COLO829 (cell line): ENCODE measurements around the gene DAO.

ENCODE experiments used
- DNase-seq: peaks from one replicate; pipeline ENCODE4 v3.0.0; 2012; ENCODE audit warnings: low spot score

The DAO gene

DNA sequence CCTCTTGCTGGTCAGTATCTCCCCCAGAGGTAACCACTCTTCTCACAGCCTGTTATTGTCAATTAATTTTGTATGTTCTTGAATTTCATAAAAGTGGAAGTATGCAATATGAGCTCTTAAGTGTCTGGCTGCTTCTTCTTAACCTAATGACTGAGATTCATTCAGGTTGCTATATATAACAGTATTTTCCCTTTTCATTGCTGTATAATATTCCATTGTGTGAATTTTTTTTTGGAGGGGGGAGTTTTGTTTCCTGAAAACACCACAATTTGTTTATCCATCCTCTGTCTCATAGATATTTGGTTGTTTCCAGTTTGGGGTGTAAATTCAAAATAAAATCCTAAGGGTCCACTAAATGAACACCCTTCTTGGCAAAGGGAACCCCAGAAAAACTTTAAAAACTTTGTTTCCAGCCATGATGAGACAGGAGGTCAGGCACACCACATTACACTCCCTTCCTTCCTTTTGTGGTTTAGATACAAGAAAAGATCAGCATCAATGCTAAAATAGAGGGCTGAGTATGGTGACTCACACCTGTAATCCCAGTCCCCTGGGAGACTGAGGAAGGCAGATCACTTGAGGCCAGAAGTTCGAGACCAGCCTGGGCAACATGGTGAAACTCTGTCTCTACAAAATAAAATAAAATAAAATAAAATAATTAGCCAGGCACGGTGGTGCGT, 4.1 kb upstream of the DAO start:
- no peak for DNase-seq

DNA sequence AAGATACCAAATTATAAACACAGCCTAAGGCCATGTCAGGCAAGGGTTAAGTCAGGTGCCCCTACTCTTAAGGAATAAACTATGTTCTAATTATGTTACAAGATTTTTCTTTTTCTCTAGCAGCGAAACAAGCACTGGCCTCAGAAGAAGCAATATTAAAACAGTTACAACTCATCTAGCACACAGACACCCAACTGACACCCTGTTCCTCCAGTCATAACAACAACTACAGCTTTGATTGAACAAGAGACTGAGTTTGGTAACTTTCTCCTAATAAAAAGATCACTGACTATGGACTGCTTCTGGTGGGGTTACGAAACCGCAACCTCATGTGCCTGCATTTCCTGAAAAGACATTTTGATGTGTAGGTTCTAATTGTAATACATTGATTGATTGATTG, 3.3 kb upstream of the DAO start:
- no peak for DNase-seq

DNA sequence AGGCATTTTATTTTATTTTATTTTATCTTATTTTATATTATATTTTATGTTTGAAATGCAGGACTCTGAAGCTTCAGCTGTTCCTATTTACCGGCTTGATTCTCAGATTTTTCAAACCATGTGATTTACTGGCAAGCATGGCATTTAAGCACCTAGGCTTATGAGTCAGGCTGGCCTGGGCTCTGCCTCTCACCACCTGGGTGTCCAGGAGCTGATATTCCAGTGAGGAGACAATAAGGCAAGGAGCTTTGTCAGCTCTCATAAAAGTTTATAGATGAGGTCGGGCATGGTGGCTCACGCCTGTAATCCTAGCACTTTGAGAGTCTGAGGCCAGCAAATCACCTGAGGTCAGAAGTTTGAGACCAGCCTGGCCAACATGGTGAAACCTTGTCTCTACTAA, 2.1 kb downstream of the DAO start:
- DNase-seq, result no peak

DNA sequence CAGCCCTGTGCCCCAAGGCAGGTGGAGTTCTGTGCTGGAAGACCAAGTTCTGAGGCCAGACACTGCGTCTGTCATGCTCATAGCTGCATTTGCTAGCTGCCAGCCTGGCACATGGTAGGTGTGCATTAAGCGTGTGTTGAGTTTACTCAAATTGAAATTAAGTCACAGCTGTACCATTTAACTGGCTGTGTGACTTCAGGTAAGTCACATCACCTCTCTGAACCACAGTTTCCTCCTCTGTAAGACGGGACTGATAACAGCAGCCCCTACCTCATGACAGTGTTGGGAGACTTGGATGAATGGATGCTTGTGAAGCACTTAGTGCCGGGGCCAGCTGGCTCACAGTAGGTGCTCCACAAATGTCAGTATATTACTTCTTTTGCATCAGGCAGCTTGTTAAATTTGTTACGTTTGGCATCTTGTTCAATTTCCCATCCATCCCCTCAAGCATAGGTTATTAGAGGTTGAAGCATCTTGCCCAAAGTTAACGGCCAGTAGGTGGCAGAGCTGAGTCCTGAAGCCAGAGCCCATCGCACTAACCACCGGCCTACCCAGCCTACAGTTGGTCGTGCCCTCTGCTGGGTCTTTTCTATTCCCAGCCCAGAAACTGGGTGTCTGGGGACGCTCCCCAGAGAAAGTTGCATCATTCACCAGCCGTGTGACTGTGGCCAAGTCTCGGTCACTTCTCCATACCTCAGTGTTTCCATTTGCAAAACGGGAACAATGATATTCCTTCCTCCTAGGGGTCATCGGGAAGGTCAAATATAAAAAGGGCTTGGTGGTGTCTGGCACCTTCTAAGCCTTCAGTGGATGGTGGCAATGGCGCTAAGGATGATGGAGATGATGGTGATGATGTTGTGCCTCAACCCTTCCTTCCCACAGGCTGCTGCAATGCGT, 4.5 kb downstream of the DAO start:
- peak; percentile 29 for DNase-seq

DNA sequence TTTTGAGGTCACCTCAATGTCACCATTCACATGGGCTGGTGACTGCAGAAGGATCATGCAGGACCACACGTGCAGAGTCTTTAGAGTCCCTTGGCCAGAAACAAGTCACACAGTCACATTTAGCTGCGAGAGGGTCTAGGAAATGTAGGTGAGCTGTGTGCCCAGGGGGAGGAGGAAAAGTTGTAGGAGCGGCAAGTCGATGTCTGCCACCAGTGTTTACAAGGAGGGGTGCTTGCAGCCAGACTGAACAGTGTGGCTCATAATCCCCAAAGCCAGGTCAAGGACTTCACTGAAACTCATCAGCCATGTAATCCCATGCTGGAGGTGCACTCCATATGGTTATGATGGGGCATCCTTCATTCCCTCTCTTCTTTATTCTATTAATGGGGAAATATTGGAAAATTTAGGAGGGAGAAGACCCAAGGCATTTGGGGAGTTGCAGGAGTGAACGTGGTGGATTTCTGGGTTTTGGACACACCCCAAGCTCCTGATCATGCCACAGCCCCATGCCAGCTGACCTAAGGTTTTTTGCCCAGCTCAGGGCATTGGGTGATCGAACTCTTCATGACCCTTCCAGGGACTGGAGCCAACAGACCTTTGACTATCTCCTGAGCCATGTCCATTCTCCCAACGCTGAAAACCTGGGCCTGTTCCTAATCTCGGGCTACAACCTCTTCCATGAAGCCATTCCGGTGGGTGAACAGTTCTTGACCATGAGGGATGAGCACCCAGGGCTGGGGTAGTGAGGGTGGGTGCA, 7.2 kb downstream of the DAO start:
- no peak for DNase-seq

DNA sequence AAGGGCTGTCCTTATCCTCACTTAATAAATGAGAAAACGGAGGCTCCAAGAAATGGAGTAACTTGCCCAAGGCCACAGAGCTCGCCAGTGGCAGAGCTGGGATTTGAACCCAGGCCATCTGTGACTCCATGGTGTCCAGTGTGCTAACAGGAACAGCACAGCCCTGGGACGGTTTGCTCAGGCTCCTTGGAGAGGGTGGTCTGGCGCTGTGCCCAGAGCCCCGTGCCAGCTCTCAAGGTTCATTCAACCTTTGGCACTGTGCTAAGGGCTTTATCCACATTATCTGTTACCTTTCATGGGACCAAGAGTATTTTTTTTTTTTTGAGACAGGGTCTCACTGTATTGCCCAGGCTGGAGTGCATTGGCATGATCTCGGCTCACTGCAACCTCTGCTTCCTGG, 8.1 kb downstream of the DAO start:
- DNase-seq, result no peak

DNA sequence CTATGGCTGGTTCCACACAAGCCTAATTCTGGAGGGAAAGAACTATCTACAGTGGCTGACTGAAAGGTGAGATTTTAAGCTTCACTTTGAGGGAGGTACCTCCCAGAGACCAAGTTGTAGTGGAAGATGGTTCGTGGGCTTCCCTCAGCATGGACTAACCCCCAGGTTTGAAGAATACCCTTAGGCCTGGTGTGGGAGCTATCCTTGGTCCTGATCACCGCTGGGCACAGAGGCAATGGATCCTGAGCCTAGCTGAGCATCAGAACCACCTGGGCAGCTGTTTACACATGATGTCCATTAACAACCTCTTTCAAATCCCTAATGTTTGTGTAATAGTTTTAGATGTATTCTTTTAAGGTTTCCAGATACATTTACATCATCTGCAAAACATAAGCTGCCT, 10.3 kb downstream of the DAO start:
- DNase-seq, result no peak

DNA sequence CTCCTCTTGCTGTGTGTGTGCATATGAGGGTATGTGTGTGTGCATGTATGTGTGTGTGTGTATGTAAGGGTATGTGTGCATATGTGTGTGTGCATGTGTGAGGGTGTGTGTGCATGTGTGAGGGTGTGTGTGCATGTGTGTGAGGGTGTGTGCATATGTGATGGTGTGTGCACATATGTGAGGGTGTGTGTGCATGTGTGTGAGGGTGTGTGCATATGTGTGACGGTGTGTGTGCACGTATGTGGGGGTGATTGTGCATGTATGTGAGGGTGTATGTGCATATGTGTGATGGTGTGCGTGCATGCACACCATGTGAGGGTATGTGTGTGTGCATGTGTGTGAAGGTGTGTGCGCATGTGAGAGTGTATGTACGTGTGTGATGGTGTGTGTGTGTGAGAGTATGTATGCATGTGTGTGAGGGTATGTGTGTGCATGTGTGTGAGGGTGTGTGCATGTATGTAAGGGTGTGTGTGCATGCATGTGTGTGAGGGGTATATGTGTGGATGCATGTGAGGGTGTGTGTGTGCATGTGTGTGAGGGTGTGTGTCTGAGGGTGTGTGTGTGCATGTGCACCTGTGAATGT, 15.4 kb downstream of the DAO start:
- DNase-seq, result no peak

DNA sequence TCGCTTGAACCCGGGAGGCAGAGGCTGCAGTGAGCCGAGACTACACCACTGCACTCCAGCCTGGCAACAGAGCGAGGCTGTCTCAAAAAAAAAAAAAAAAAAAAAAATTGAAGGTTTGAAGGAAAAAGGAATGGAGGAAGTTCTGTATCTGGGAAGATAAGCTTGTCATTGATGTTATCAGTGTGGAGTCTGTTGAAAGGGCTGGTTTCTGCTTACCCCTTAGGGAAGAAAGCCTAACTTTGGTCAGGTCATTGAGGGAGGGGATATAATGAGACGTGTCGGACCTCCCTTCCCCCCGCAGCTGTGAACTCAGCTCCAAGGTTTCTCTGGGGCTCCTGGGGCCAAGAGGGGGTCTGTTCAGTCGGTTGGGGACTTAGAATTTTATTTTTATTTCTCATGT, 16.4 kb downstream of the DAO start:
- no peak for DNase-seq

DNA sequence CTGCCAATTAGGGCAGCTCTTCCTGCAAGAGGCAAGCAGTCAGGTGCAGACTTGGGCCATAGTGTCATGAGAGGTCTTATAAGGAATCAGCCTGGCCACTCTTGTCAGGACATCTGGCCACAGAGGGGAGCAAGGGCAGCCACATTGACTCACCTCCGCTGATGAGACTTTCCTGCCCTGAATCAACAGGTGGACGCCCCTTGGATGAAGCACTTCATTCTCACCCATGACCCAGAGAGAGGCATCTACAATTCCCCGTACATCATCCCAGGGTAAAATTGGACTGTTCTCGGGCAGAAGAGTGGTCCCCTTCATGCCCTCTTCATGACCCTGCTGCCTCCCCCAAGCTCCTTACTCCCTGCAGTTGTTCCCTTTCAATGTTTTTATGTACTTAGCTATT, 16.9 kb downstream of the DAO start:
- no peak for DNase-seq

DNA sequence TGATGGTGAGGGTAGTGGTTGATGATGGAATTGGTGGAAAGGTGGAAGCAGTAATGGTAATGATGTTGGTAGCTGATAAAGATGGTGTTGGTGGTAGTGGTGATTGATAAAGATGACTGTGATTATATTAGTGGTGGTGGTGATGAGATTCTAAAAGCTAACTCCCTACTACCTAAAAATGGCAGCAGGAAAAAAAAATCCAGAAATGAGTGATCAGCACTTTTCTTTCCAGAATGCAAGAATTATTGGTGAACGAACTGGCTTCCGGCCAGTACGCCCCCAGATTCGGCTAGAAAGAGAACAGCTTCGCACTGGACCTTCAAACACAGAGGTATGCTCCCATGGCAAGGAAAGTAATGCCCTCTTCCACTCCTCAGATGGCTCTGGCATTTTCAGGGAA, 19.3 kb downstream of the DAO start:
- DNase-seq, result no peak

DNA sequence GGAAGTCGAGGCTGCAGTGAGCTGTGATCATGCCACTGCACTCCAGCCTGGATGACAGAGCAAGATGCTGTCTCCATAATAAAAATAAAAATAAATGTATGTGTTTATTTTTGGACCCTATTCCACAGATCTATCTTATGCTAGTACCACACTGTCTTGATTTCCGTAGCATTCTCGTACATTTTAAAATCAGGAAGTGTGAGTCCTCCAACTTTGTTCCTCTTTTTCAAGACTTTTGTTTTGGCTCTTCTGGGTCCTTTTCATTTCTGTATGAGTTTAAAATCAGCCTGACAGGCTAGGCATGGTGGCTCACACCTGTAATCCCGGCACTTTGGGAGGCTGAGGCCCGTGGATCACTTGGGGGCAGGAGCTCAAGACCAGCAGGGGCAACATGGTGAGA, 25.8 kb downstream of the DAO start:
- DNase-seq, result no peak

DNA sequence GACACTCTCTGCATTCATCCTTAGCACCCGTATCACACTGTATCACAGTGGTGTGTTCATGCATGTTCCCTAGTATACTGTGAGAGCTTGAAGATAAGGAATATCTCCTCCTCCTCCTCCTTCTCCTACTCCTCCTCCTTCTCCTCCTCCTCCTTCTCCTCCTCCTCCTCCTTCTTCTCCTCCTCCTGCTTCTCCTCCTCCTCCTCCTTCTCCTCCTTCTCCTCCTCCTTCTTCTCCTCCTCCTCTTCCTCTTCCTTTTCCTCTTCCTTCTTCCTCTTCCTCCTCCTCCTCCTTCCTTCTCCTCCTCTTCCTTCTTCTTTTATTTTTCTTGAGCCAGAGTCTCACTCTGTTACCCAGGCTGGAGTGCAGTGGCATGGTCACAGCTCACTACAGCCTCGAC, 27.1 kb downstream of the DAO start:
- no peak for DNase-seq

DNA sequence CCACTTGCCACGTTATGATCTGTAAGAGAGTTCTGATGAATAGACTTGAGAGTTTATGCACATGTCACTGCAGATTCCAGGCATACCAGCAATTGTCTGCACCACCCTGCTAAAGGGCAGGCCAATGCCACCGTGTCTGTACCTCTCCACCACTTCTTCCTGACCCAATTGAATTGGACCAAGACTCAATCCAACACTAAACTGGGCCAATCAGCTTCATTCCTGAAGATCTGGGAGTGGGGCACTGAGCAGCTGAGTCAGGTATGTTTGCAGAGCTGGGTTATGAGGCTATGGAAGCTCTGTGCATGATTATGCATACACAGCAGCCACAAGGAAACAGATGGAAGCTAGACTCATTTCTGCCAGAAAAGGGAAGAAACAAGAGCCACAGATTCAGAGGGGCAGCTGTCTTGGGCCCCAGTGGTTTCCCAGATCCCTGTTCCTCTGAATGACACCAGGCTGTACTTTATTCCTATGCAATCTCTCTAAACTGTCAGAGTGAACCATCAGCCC, 28.0 kb downstream of the DAO start:
- no peak for DNase-seq

DNA sequence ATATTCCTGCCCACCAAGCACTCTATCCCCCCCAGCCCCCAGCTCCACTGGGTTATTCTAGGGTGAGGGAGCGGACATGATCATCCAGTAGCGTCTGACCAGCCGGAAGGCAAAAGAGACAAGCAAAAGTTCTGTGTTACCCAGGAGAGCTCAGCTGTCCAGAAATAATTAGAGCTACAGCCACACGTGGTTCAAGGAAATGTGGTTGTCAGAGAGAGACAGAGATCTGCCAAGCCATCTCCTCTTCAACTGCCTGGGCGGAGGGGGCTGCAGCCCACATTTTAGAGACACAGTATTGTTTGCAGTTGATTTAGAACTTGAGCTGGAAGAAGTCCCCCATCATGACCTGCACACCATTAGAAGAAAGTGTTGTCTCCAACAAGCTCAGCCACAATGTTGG, 30.4 kb downstream of the DAO start:
- no peak for DNase-seq

DNA sequence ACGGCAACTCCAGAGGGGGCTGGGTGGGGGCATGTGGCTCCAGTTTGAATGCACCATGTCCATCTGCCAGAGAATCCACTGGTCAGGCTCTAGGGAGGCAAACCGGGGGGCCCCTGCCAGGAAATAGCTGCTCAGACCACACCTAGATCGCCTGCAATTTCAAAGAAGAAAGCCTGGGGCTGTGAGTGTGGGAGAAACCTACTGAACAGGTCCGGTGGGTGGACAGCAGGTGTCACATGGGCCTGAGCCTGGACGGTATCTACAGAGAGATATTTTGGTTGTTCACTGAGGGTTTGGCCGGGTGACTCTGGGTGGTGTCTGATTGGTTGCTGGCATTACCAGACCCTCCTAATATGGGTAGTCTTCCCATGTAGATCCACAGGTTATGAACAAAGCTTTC, 32.0 kb downstream of the DAO start:
- DNase-seq, result no peak

DNA sequence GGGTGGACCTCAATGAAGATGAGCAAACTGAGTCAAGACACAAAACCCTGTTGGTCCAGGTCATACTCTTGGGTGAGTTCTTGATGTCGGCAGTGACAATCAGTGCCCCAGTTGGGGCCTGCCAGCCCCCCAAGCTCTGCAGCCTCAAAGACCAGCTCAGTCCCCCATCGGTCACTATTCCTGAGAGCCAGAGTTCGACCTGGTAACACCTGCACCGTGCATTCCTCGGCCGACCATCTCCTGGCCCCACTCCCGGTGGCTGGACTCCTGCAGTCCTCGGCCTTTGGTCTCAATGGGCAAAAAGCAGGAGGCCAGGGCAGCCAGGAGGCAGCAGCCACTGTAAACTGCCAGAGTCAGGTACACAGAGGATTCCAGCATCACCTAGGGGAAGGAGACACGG, 32.5 kb downstream of the DAO start:
- DNase-seq, result no peak

DNA sequence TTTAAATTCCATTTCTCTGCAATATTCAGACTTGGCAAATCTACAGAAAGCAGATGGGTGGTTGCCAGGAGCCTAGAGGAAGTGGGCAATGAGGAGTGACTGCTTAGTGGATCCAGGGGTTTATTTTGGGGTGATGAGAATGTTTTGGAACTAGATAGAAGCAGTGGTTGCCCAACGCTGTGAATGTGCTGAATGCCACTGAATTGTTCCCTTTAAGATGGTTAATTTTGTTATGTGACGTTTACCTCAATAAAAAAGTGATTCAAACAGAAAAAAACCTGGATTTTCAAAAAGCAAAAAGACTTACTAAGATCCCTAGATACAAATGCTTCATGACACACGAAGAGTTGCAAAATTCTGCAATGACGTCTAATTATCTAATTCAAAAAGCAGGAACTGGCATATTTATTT, 34.2 kb downstream of the DAO start:
- DNase-seq, result no peak

DNA sequence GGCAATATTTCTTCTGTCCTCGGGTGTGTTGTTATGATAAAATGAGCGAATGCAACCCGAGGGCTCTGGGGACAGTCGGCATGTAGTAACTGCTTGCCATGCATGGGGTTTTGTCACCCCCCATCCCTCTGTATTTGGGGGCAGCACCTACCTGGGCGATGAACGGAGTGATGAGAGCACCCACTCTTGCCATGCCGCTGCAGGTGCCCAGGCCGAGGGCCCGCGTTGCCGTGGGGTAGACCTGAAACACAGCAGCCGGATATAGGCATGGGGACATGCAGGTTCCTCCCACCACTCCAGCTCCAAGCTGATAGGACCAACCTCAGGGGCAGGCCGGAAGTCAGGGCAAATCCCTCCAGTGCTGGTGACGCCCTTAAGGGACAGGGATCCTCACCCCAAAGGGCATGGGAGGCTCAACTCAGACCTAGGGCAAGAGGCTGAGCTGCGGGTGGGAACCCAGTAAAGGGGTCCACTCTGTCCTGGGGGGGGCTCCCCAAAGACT, 35.8 kb downstream of the DAO start:
- no peak for DNase-seq

DNA sequence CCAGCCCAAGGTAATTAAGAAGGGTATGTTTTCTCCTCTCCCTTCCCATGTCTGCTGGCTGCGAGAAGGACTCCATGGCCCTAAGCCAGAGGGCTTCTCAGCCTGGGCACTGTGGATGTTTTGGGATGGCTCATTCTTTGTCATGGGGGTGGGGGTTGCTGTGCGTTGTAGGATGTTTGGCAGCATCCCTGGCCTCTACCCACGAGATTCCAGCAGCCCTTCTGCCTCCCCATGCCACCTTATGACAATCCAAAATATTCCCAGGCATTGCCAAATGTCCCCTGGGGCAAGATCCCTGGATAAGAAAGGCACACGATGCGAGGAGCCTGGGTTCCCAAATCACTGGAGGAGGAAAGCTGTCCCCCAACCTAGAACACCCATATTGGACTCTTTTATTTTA, 36.4 kb downstream of the DAO start:
- DNase-seq, result no peak

DNA sequence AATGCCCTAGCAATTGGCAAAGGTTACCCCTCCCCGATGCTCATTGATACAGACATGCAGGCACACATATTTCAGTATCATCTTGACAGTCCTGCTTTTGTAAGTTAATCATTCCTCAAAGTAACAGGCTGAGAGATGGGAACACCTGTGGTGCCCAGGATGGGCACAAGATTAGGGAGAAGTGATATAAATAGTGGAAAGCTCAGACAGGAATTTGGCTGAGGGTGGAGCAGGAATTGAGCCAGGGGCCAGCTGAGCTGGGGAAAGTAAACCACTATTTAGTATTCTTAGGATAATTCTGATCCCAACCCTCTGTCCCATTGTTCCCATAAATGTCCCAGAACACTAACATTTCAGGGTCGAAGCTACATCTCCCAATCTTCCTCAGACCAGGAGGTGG, 38.3 kb downstream of the DAO start:
- no peak for DNase-seq

DNA sequence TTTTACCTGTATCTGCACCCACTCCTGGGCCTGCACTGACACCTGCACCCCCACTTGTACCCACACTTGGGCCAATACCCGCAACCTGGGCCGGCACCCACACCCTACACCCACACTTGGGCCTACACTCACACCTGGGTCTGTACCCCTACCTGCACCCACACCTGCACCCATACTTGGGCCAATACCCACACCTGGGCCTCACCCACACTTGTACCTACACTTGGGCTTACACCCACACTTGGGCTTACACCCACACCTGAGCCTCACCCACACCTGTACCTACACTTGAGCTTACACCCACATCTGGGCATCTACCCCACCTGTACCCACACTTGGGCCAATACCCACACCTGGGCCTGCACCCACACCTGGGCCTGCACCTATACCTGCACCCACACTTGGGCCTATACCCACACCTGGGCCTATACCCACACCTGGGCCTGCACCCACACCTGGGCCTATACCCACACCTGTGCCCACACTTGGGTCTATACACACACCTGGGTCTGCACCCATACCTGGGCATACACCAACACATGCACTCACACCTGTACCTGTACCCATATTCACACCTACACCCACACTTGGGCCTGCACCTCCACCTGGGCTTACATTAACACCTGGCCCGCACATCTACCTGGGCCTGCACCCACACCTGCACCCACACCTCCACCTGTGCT, 39.2 kb downstream of the DAO start:
- DNase-seq, result no peak
